ENCODE results near the gene NACAD.

Gene NACAD

GRCh38 chr7:45088146-45088701 lies 545 bp downstream of the NACAD start:
- DNase-seq (ENCODE audit: low read depth in 3 of 3), result no peak

GRCh38 chr7:45087301-45088145 lies 1.2 kb downstream of the NACAD start:
- DNase-seq (ENCODE audit: low read depth in 3 of 3), result no peak

- DNase-seq (ENCODE audit: low read depth in 3 of 3), result no peak
Measured at GRCh38 chr7:45086331-45087065, 2.3 kb downstream of the NACAD start.

- DNase-seq (ENCODE audit: low read depth in 3 of 3), result no peak
Measured at GRCh38 chr7:45085619-45086200, 3.1 kb downstream of the NACAD start.

GRCh38 chr7:45084901-45085618 lies 3.7 kb downstream of the NACAD start:
- no peak for DNase-seq (ENCODE audit: low read depth in 3 of 3)

- no peak for DNase-seq (ENCODE audit: low read depth in 3 of 3)
Measured at GRCh38 chr7:45084336-45084735, 4.4 kb downstream of the NACAD start.

GRCh38 chr7:45082831-45083331 lies 5.9 kb downstream of the NACAD start:
- DNase-seq (ENCODE audit: low read depth in 3 of 3), result no peak

- DNase-seq (ENCODE audit: low read depth in 3 of 3), result no peak
Measured at GRCh38 chr7:45082031-45082830, 6.5 kb downstream of the NACAD start.

GRCh38 chr7:45081670-45081974 lies 7.1 kb downstream of the NACAD start:
- no peak for DNase-seq (ENCODE audit: low read depth in 3 of 3)

GRCh38 chr7:45080958-45081669 lies 7.7 kb downstream of the NACAD start:
- DNase-seq (ENCODE audit: low read depth in 3 of 3), result no peak

- DNase-seq (ENCODE audit: low read depth in 3 of 3), result no peak
Measured at GRCh38 chr7:45080265-45080957, 8.4 kb downstream of the NACAD start.

- DNase-seq (ENCODE audit: low read depth in 3 of 3), result no peak
Measured at GRCh38 chr7:45078125-45078681, 10.6 kb downstream of the NACAD start.

- DNase-seq (ENCODE audit: low read depth in 3 of 3), result no peak
Measured at GRCh38 chr7:45077579-45077978, 11.2 kb downstream of the NACAD start.

- no peak for DNase-seq (ENCODE audit: low read depth in 3 of 3)
Measured at GRCh38 chr7:45076946-45077345, 11.8 kb downstream of the NACAD start.

GRCh38 chr7:45075871-45076796 lies 12.6 kb downstream of the NACAD start:
- DNase-seq (ENCODE audit: low read depth in 3 of 3), result no peak

- DNase-seq (ENCODE audit: low read depth in 3 of 3), result no peak
Measured at GRCh38 chr7:45075355-45075644, 13.5 kb downstream of the NACAD start.

GRCh38 chr7:45074528-45075354 lies 14.0 kb downstream of the NACAD start:
- no peak for DNase-seq (ENCODE audit: low read depth in 3 of 3)
